HepG2 (cell line): ENCODE data around the gene DOHH. TPM values are rescaled to one million over a fixed set of nuclear protein-coding genes. Genes with fewer than 3 reads are reported as not detected.

ENCODE experiments used
- E2F1 ChIP-seq: sonication (generic); formaldehyde crosslinking; IDR thresholded peaks from 2 replicates; pipeline ENCODE4 v1.5.0; 2020; ENCODE audit warnings: missing genetic modification reagents
- FOXC1 ChIP-seq: sonication (generic); formaldehyde crosslinking; IDR thresholded peaks from 2 replicates; pipeline ENCODE4 v1.8.0; 2022; ENCODE audit warnings: mild to moderate bottlenecking, missing genetic modification reagents, borderline replicate concordance
- ISL2 ChIP-seq: sonication (generic); formaldehyde crosslinking; IDR thresholded peaks from 2 replicates; pipeline ENCODE4 v1.5.0; 2020; ENCODE audit warnings: missing genetic modification reagents
- MTERF4 ChIP-seq: sonication (generic); formaldehyde crosslinking; IDR thresholded peaks from 2 replicates; pipeline ENCODE4 v1.8.0; 2023; ENCODE audit warnings: mild to moderate bottlenecking, missing genetic modification reagents
- PATZ1 ChIP-seq: sonication (generic); formaldehyde crosslinking; IDR thresholded peaks from 2 replicates; pipeline ENCODE4 v1.4.0; 2020; ENCODE audit warnings: missing genetic modification reagents
- PHF20 ChIP-seq: sonication (generic); formaldehyde crosslinking; IDR thresholded peaks from 2 replicates; pipeline ENCODE4 v1.5.0; 2020; ENCODE audit warnings: mild to moderate bottlenecking, missing genetic modification reagents
- SMYD3 ChIP-seq: sonication (generic); formaldehyde crosslinking; IDR thresholded peaks from 2 replicates; pipeline ENCODE4 v1.8.1; 2023; ENCODE audit warnings: mild to moderate bottlenecking, missing genetic modification reagents
- SNAI1 ChIP-seq: sonication (generic); formaldehyde crosslinking; IDR thresholded peaks from 2 replicates; pipeline ENCODE4 v1.5.0; 2020; ENCODE audit warnings: mild to moderate bottlenecking, missing genetic modification reagents, borderline replicate concordance
- ZNF496 ChIP-seq: sonication (generic); formaldehyde crosslinking; IDR thresholded peaks from 2 replicates; pipeline ENCODE4 v1.8.1; 2023; ENCODE audit warnings: mild to moderate bottlenecking, moderate library complexity, missing genetic modification reagents; ENCODE audit not compliant: insufficient replicate concordance
- ZSCAN12 ChIP-seq: sonication (generic); formaldehyde crosslinking; IDR thresholded peaks from 2 replicates; pipeline ENCODE4 v1.9.0; 2021; ENCODE audit warnings: mild to moderate bottlenecking, missing genetic modification reagents
- polyA plus RNA-seq, 8 experiments: library from polyadenylated mRNA; depleted of rRNA in 3 of 8; stranded (reverse) in 7 of 8; unstranded in 1 of 8; fragments of >200 nt; fragmentation: Illumina TruSeq in 4 of 8; extraction: Trizol in 4 of 8; gene quantifications; 2 replicates each; pipeline versions ENCODE4 v1.2.1 to v1.2.3, GENCODE V29; 2011 to 2016; ENCODE audit warnings: low read depth in 4 of 8, missing spikeins in 1 of 8, mixed read lengths in 1 of 8; ENCODE audit not compliant: insufficient read depth in 1 of 8
- total RNA-seq, 5 experiments: library from RNA; depleted of rRNA; stranded (reverse); fragments of >200 nt; fragmentation: Illumina TruSeq; extraction: Trizol; gene quantifications; 2 replicates each; pipeline ENCODE4 v1.2.3, GENCODE V29; 2016; ENCODE audit warnings: low read depth in 1 of 5

Gene DOHH
- total and polyA plus RNA-seq, 2 of the 13 experiments (the other 11 are each of a cell fraction or from before 2014, with no cell fraction given): 3.5 to 13.7 TPM

GRCh38 chr19:3506384-3507340 is 6.2 kb upstream of the DOHH start (continued):
- 0 out of 2 replicates have a peak, but pooled peaks have one; percentile 8 for TF ChIP-seq FOXC1 (CRISPR knock-in tag)
- TF ChIP-seq E2F1 (CRISPR knock-in tag): no peak
- TF ChIP-seq ZNF496: no peak
- TF ChIP-seq PHF20 (CRISPR knock-in tag): no peak
- no peak for TF ChIP-seq PATZ1
- TF ChIP-seq ZSCAN12: no peak
- 0 out of 2 replicates have a peak, but pooled peaks have one; percentile 12 for TF ChIP-seq MTERF4 (CRISPR knock-in tag)
- no peak for TF ChIP-seq SNAI1
- no peak for TF ChIP-seq SMYD3 (CRISPR knock-in tag)
- no peak for TF ChIP-seq ISL2
